H9 (cell line): ENCODE results near the gene COL23A1. TPM values are rescaled to one million over a fixed set of nuclear protein-coding genes. Genes with fewer than 3 reads are reported as not detected.

Experiments used
- DNase-seq: peaks from one replicate; pipeline ENCODE4 v3.0.0-alpha.2; 2017
- H2AFZ ChIP-seq: one replicate; pipeline ENCODE4 v1.6.1; 2013; ENCODE audit warnings: mild to moderate bottlenecking, low read length, control low read depth, moderate library complexity
- H2AK5ac ChIP-seq: 2 replicates; pipeline ENCODE4 v1.6.1; 2013; ENCODE audit warnings: low read length, control low read depth, mixed read lengths; ENCODE audit not compliant: insufficient read length
- H2BK120ac ChIP-seq: one replicate; pipeline ENCODE4 v1.6.1; 2013; ENCODE audit warnings: low read depth, mild to moderate bottlenecking, low read length, control low read depth, inconsistent platforms; ENCODE audit not compliant: poor library complexity, severe bottlenecking
- H2BK12ac ChIP-seq: 2 replicates; pipeline ENCODE4 v1.6.1; 2013; ENCODE audit warnings: low read length, control low read depth, mixed read lengths, low read depth; ENCODE audit not compliant: insufficient read length
- H2BK15ac ChIP-seq: 2 replicates; pipeline ENCODE4 v1.6.1; 2013; ENCODE audit warnings: low read depth, low read length, control low read depth
- H2BK20ac ChIP-seq: one replicate; pipeline ENCODE4 v1.6.1; 2013; ENCODE audit warnings: low read depth, mild to moderate bottlenecking, low read length, control low read depth, inconsistent platforms; ENCODE audit not compliant: poor library complexity, severe bottlenecking
- H2BK5ac ChIP-seq: 2 replicates; pipeline ENCODE4 v1.6.1; 2013; ENCODE audit warnings: low read length, control low read depth, mixed read lengths; ENCODE audit not compliant: insufficient read length
- H3K14ac ChIP-seq: 2 replicates; pipeline ENCODE4 v1.6.1; 2013; ENCODE audit warnings: low read length, control low read depth; ENCODE audit not compliant: insufficient read depth
- H3K18ac ChIP-seq: 2 replicates; pipeline ENCODE4 v1.6.1; 2013; ENCODE audit warnings: low read depth, mild to moderate bottlenecking, mixed read lengths, low read length, control low read depth; ENCODE audit not compliant: insufficient read length
- H3K23ac ChIP-seq: 2 replicates; pipeline ENCODE4 v1.6.1; 2013; ENCODE audit warnings: low read length, control low read depth, mixed read lengths, low read depth; ENCODE audit not compliant: insufficient read length
- H3K23me2 ChIP-seq: 2 replicates; pipeline ENCODE4 v1.6.1; 2013; ENCODE audit warnings: low read depth, mild to moderate bottlenecking, mixed read lengths, low read length, control low read depth; ENCODE audit not compliant: insufficient read length, poor library complexity, severe bottlenecking
- H3K27ac ChIP-seq: 2 replicates; pipeline ENCODE4 v1.5.1; 2013; ENCODE audit warnings: low read length, control low read depth, mixed read lengths, low read depth; ENCODE audit not compliant: insufficient read length
- H3K27me3 ChIP-seq: 2 replicates; pipeline ENCODE4 v1.6.1; 2013; ENCODE audit warnings: low read length, control low read depth, inconsistent platforms; ENCODE audit not compliant: insufficient read depth
- H3K4ac ChIP-seq: 2 replicates; pipeline ENCODE4 v1.6.1; 2013; ENCODE audit warnings: low read depth, mild to moderate bottlenecking, control low read depth, inconsistent platforms, low read length, moderate library complexity
- H3K4me1 ChIP-seq: 2 replicates; pipeline ENCODE4 v1.6.1; 2013; ENCODE audit warnings: low read length, control low read depth, inconsistent platforms; ENCODE audit not compliant: insufficient read depth
- H3K4me2 ChIP-seq: 2 replicates; pipeline ENCODE4 v1.6.1; 2013; ENCODE audit warnings: low read length, control low read depth, mixed read lengths; ENCODE audit not compliant: insufficient read length, insufficient read depth
- H3K56ac ChIP-seq: 2 replicates; pipeline ENCODE4 v1.6.1; 2013; ENCODE audit warnings: low read depth, mild to moderate bottlenecking, mixed read lengths, low read length, control low read depth; ENCODE audit not compliant: insufficient read length
- H3K79me1 ChIP-seq: 2 replicates; pipeline ENCODE4 v1.6.1; 2013; ENCODE audit warnings: low read depth, mild to moderate bottlenecking, moderate library complexity, low read length, control low read depth, inconsistent platforms; ENCODE audit not compliant: insufficient read depth, poor library complexity, severe bottlenecking
- H3K79me2 ChIP-seq: 2 replicates; pipeline ENCODE4 v1.6.1; 2013; ENCODE audit warnings: low read length, control low read depth, inconsistent platforms; ENCODE audit not compliant: insufficient read depth
- H3K9ac ChIP-seq: 2 replicates; pipeline ENCODE4 v1.6.1; 2013; ENCODE audit warnings: low read length, control low read depth, mixed read lengths; ENCODE audit not compliant: insufficient read length; ENCODE audit errors: extremely low read depth
- H3K9me3 ChIP-seq: one replicate; pipeline ENCODE4 v1.6.1; 2013; ENCODE audit warnings: low read depth, low read length, inconsistent platforms; ENCODE audit not compliant: control insufficient read depth
- H3T11ph ChIP-seq: one replicate; pipeline ENCODE4 v1.6.1; 2013; ENCODE audit warnings: mild to moderate bottlenecking, low read length, control low read depth, inconsistent platforms
- H4K20me1 ChIP-seq: one replicate; pipeline ENCODE4 v1.6.1; 2013; ENCODE audit not compliant: control insufficient read depth, insufficient read length, insufficient read depth
- H4K5ac ChIP-seq: 2 replicates; pipeline ENCODE4 v1.6.1; 2013; ENCODE audit warnings: low read depth, mild to moderate bottlenecking, mixed read lengths, low read length, control low read depth; ENCODE audit not compliant: insufficient read length
- H4K8ac ChIP-seq: replicated peaks from 2 replicates; pipeline ENCODE4 v1.6.1; 2013; ENCODE audit warnings: low read length, control low read depth, mixed read lengths, low read depth; ENCODE audit not compliant: insufficient read length
- H4K91ac ChIP-seq: 2 replicates; pipeline ENCODE4 v1.6.1; 2013; ENCODE audit warnings: low read depth, mild to moderate bottlenecking, moderate library complexity, mixed read lengths, low read length, control low read depth; ENCODE audit not compliant: insufficient read length
- H3K27ac Mint-ChIP-seq, 3 experiments: 2 replicates in 2 of 3; 3 replicates in 1 of 3; pipeline ENCODE4 v1.8.0; 2020 to 2021; ENCODE audit warnings: mixed read lengths in 3 of 3, mild to moderate bottlenecking in 1 of 3, moderate library complexity in 1 of 3
- H3K27me3 Mint-ChIP-seq: 2 replicates; pipeline ENCODE4 v1.8.0; 2021; ENCODE audit warnings: low read depth, mild to moderate bottlenecking, moderate library complexity, mixed read lengths
- H3K36me3 Mint-ChIP-seq, 3 experiments: 2 replicates in 2 of 3; 3 replicates in 1 of 3; pipeline ENCODE4 v1.8.0; 2020 to 2021; ENCODE audit warnings: low read depth in 3 of 3, mixed read lengths in 3 of 3; ENCODE audit not compliant: insufficient read depth in 1 of 3
- H3K4me1 Mint-ChIP-seq, 2 experiments: 2 replicates each; pipeline ENCODE4 v1.8.0; 2020; ENCODE audit warnings: mixed read lengths in 2 of 2
- H3K4me3 Mint-ChIP-seq, 2 experiments: 2 replicates in 1 of 2; 3 replicates in 1 of 2; pipeline ENCODE4 v1.8.0; 2020 to 2021; ENCODE audit warnings: mild to moderate bottlenecking in 2 of 2, mixed read lengths in 2 of 2, moderate library complexity in 1 of 2
- H3K9me3 Mint-ChIP-seq, 2 experiments: 2 replicates in 1 of 2; 3 replicates in 1 of 2; pipeline ENCODE4 v1.8.0; 2020; ENCODE audit warnings: mild to moderate bottlenecking in 2 of 2, mixed read lengths in 2 of 2, moderate library complexity in 1 of 2
- CTCF ChIP-seq: fragments of 200-600 bp; sonication (generic); conservative IDR thresholded peaks from 3 replicates; pipeline ENCODE4 v1.8.0; 2021; ENCODE audit warnings: antibody characterized with exemption, mild to moderate bottlenecking
- WGBS: extraction: QIAGEN DNeasy Blood & Tissue Kit; methylation state at CpG from one replicate; pipeline ENCODE4 v1.1.7; 2013; ENCODE audit warnings: missing lambda C conversion rate, low lambda C conversion rate, mixed read lengths; ENCODE audit not compliant: insufficient read length; ENCODE audit errors: extremely low coverage; 5-methylcytosine and 5-hydroxymethylcytosine counted together
- total RNA-seq: library from RNA; stranded (reverse); gene quantifications from 2 replicates; pipeline ENCODE4 v1.2.1, GENCODE V29; 2021

Gene COL23A1
- total RNA-seq, 1 experiment from 2014 or later: 2.6 TPM

- Histone ChIP-seq H3K9me3 (no peaks in the 10 kb centered on the region), H2BK20ac (no peak overlapping the region), H3K27ac (no peak overlapping the region), H3K23ac (no peak overlapping the region), H3K14ac (no peak overlapping the region), H4K5ac (no peak overlapping the region), H3K79me2 (no peaks in the 10 kb centered on the region), H2BK5ac (no peak overlapping the region), H3K23me2 (no peaks in the 10 kb centered on the region), H3K4ac (no peak overlapping the region), H4K8ac (no peak overlapping the region), H3K27me3 (no peaks in the 10 kb centered on the region), H2BK15ac (no peak overlapping the region), H3K4me1 (peaks cover 2% of the 10 kb centered on the region; the same call in 1 of the 2 replicates), H2BK120ac (no peak overlapping the region), H3K18ac (no peak overlapping the region), H2AK5ac (no peak overlapping the region), H3K56ac (no peak overlapping the region), H2BK12ac (no peak overlapping the region), H3K79me1 (no peaks in the 10 kb centered on the region), H2AFZ (no peak overlapping the region), H4K91ac (no peak overlapping the region), H4K20me1 (peaks cover 3% of the 10 kb centered on the region), H3T11ph (no peak overlapping the region), H3K9ac (no peak overlapping the region), H3K4me2 (no peak overlapping the region)
- no peak overlapping the region for H3K4me3 Mint-ChIP-seq
- peaks cover 17% of the 10 kb centered on the region in 2 experiments for H3K4me1 Mint-ChIP-seq
- H3K9me3 Mint-ChIP-seq: no peaks in the 10 kb centered on the region
- no peak for TF ChIP-seq CTCF
- no peaks in the 10 kb centered on the region for H3K27me3 Mint-ChIP-seq
- no peak for DNase-seq
- WGBS: no CpG with 5 or more reads among the region's 15 CpGs
- peaks cover 28 to 75% (median 55%) of the 10 kb centered on the region in 3 experiments; a peak in 6 of 7 replicates for H3K36me3 Mint-ChIP-seq
- no peak overlapping the region for H3K27ac Mint-ChIP-seq
Observed at GRCh38 chr5:178222292-178222691, 367.9 kb downstream of the COL23A1 start.
